ENCODE measurements around the gene PAX8.

The PAX8 gene

DNA sequence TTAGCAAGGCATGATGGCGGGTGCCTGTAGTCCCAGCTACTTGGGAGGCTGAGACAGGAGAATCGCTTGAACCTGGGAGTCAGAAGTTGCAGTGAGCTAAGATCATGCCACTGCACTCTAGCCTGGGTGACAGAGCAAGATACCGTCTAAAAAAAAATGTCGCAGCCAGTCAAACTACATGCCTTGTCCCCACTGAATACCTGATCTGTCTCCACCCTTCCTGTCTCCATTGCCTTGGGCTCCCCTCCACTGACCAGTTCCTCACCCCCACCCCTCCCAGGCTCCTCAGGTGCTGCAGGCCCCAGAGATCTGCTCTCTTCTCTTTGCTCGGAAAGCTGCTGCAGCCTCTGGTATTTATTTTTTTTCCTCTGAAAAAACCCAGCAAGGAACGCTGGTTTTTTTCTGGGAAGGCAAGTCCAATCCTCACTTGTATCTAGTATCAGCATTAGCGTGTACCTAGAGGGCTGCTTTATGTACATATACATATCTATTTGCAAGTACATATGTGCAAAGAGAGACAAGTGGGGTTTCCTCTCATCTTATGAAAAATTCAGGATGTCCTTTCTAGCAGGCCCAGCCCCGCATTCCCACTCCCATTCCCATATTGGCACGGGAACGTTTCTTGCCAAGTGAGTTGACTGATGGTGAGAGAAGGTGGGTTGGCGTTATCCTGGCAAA, 100.5 kb downstream of the PAX8 start:
- Histone ChIP-seq H3K36me3 (ENCODE audit: control insufficient read depth in 2 of 2, insufficient read depth in 1 of 2, low read length in 2 of 2) (no peaks in the 10 kb centered on the region), H3K4me1 (ENCODE audit: control insufficient read depth, insufficient read depth, low read length) (no peaks in the 10 kb centered on the region), H3K9me3 (ENCODE audit: control insufficient read depth, insufficient read depth, low read depth, low read length) (no peaks in the 10 kb centered on the region), H3K4me3 (ENCODE audit: low read depth, low read length) (no peak overlapping the region), H3K27ac (ENCODE audit: extremely low read depth, low read depth, low read length) (no peak overlapping the region)
- ChIA-PET CTCF (no interaction called here), POLR2A (no interaction called here)
- TF ChIP-seq SP2 (tag by site-specific recombination; IDR thresholded peaks at IDR 0.05) (no peak), ZNF530 (tag by site-specific recombination; IDR thresholded peaks at IDR 0.05; ENCODE audit: low read depth) (no peak), ZFHX2 (tag by site-specific recombination; conservative IDR thresholded peaks at IDR 0.05) (no peak), ZNF624 (tag by site-specific recombination; IDR thresholded peaks at IDR 0.05) (no peak)
- TF ChIP-seq, protein P1, sequence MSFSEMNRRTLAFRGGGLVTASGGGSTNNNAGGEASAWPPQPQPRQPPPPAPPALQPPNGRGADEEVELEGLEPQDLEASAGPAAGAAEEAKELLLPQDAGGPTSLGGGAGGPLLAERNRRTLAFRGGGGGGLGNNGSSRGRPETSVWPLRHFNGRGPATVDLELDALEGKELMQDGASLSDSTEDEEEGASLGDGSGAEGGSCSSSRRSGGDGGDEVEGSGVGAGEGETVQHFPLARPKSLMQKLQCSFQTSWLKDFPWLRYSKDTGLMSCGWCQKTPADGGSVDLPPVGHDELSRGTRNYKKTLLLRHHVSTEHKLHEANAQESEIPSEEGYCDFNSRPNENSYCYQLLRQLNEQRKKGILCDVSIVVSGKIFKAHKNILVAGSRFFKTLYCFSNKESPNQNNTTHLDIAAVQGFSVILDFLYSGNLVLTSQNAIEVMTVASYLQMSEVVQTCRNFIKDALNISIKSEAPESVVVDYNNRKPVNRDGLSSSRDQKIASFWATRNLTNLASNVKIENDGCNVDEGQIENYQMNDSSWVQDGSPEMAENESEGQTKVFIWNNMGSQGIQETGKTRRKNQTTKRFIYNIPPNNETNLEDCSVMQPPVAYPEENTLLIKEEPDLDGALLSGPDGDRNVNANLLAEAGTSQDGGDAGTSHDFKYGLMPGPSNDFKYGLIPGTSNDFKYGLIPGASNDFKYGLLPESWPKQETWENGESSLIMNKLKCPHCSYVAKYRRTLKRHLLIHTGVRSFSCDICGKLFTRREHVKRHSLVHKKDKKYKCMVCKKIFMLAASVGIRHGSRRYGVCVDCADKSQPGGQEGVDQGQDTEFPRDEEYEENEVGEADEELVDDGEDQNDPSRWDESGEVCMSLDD (tag by site-specific recombination; IDR thresholded peaks at IDR 0.05), result no peak
- TF ChIP-seq, protein P2, sequence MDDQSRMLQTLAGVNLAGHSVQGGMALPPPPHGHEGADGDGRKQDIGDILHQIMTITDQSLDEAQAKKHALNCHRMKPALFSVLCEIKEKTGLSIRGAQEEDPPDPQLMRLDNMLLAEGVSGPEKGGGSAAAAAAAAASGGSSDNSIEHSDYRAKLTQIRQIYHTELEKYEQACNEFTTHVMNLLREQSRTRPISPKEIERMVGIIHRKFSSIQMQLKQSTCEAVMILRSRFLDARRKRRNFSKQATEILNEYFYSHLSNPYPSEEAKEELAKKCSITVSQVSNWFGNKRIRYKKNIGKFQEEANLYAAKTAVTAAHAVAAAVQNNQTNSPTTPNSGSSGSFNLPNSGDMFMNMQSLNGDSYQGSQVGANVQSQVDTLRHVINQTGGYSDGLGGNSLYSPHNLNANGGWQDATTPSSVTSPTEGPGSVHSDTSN (CRISPR knock-in tag; IDR thresholded peaks at IDR 0.05), result no peak

DNA sequence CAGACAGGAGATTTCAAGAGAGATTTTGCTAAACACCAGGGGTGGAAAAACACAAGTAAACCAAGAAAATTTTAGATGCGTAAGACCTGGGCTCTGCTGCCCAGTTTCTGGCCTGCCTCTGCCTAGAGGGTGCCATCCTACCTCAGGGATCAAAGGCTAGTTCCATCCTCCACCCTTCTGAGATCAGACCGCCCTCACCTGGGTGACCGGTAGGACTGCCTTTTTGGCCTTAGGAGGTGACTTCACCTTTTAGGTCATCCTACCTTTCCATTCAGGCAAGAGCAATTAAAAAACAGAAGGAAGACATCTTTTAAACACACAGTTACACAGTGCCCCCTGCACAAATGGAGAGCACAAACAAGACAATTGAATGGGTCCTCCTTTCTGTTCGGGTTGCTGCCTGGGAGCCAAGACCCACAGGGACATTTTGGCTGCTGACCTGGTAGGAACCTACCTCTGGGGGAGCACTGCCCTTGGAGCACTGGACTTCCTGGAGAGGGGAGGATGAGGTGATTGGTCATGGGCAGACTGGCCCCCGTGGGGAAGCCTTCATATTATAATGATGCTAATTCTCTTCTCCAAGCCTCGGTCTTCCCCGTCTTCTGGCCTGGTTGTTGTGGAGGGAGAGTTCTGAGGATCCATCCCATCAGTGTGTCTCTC, 101.9 kb downstream of the PAX8 start:
- TF ChIP-seq, protein P3, sequence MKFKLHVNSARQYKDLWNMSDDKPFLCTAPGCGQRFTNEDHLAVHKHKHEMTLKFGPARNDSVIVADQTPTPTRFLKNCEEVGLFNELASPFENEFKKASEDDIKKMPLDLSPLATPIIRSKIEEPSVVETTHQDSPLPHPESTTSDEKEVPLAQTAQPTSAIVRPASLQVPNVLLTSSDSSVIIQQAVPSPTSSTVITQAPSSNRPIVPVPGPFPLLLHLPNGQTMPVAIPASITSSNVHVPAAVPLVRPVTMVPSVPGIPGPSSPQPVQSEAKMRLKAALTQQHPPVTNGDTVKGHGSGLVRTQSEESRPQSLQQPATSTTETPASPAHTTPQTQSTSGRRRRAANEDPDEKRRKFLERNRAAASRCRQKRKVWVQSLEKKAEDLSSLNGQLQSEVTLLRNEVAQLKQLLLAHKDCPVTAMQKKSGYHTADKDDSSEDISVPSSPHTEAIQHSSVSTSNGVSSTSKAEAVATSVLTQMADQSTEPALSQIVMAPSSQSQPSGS (tag by site-specific recombination; IDR thresholded peaks at IDR 0.05; ENCODE audit: low read depth), result no peak
- TF ChIP-seq WT1 (tag by site-specific recombination; IDR thresholded peaks at IDR 0.05) (no peak), IKZF3 (tag by site-specific recombination; IDR thresholded peaks at IDR 0.05) (no peak), ZNF16 (tag by site-specific recombination; IDR thresholded peaks at IDR 0.05; ENCODE audit: low read depth) (no peak), ZFP37 (tag by site-specific recombination; IDR thresholded peaks at IDR 0.05) (no peak), ZNF19 (tag by site-specific recombination; IDR thresholded peaks at IDR 0.05; ENCODE audit: low read depth) (no peak), ZNF112 (tag by site-specific recombination; IDR thresholded peaks at IDR 0.05) (no peak)
- TF ChIP-seq, protein P4, sequence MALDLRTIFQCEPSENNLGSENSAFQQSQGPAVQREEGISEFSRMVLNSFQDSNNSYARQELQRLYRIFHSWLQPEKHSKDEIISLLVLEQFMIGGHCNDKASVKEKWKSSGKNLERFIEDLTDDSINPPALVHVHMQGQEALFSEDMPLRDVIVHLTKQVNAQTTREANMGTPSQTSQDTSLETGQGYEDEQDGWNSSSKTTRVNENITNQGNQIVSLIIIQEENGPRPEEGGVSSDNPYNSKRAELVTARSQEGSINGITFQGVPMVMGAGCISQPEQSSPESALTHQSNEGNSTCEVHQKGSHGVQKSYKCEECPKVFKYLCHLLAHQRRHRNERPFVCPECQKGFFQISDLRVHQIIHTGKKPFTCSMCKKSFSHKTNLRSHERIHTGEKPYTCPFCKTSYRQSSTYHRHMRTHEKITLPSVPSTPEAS (tag by site-specific recombination; IDR thresholded peaks at IDR 0.05), result no peak
- TF ChIP-seq, protein P5, sequence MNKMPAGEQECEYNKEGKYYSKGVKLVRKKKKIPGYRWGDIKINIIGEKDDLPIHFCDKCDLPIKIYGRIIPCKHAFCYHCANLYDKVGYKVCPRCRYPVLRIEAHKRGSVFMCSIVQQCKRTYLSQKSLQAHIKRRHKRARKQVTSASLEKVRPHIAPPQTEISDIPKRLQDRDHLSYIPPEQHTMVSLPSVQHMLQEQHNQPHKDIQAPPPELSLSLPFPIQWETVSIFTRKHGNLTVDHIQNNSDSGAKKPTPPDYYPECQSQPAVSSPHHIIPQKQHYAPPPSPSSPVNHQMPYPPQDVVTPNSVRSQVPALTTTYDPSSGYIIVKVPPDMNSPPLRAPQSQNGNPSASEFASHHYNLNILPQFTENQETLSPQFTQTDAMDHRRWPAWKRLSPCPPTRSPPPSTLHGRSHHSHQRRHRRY (tag by site-specific recombination; IDR thresholded peaks at IDR 0.05), result no peak
- TF ChIP-seq, protein P6, sequence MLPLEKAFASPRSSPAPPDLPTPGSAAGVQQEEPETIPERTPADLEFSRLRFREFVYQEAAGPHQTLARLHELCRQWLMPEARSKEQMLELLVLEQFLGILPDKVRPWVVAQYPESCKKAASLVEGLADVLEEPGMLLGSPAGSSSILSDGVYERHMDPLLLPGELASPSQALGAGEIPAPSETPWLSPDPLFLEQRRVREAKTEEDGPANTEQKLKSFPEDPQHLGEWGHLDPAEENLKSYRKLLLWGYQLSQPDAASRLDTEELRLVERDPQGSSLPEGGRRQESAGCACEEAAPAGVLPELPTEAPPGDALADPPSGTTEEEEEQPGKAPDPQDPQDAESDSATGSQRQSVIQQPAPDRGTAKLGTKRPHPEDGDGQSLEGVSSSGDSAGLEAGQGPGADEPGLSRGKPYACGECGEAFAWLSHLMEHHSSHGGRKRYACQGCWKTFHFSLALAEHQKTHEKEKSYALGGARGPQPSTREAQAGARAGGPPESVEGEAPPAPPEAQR (tag by site-specific recombination; IDR thresholded peaks at IDR 0.05), result no peak
- POLR2A ChIA-PET, result no interaction called here
- CTCF ChIA-PET, result interaction anchor here (1.6 kb wide), 1 partner anchor 22 kb away, joined by 7 read pairs; no protein-coding TSS in a partner anchor

More for the DNA sequence above, 101.9 kb downstream of the PAX8 start:
- Histone ChIP-seq H3K4me1 (ENCODE audit: control insufficient read depth, insufficient read depth, low read length) (no peaks in the 10 kb centered on the region), H3K4me3 (ENCODE audit: low read depth, low read length) (no peak overlapping the region), H3K9me3 (ENCODE audit: control insufficient read depth, insufficient read depth, low read depth, low read length) (no peaks in the 10 kb centered on the region), H3K36me3 (ENCODE audit: control insufficient read depth in 2 of 2, insufficient read depth in 1 of 2, low read length in 2 of 2) (no peaks in the 10 kb centered on the region), H3K27ac (ENCODE audit: extremely low read depth, low read depth, low read length) (no peak overlapping the region)
